Astrocyte (in vitro differentiated cells and primary cell): Measurements from ENCODE around the gene MYORG. TPM values are rescaled to one million over a fixed set of nuclear protein-coding genes. Genes with fewer than 3 reads are reported as not detected.

ENCODE experiments used
- DNase-seq: peaks from one replicate; pipeline ENCODE4 v3.0.0-alpha.2; 2010; ENCODE audit warnings: low read depth
- FAIRE-seq: peaks from 2 replicates; lab custom pipeline; 2011; peaks lifted over from hg19 to GRCh38; lab: Jason Lieb, UNC
- H2AFZ ChIP-seq: 2 replicates; pipeline ENCODE4 v1.6.0; 2012; ENCODE audit warnings: low read depth, low read length, inconsistent platforms
- H3K27ac ChIP-seq: 2 replicates; pipeline ENCODE4 v1.5.1; 2011; ENCODE audit warnings: low read depth, low read length, inconsistent platforms
- H3K27me3 ChIP-seq: 2 replicates; pipeline ENCODE4 v1.6.0; 2011; ENCODE audit warnings: low read length, inconsistent platforms; ENCODE audit not compliant: insufficient read depth
- H3K36me3 ChIP-seq: 2 replicates; pipeline ENCODE4 v1.5.1; 2011; ENCODE audit warnings: low read length, inconsistent platforms; ENCODE audit not compliant: insufficient read depth
- H3K4me1 ChIP-seq: 2 replicates; pipeline ENCODE4 v1.5.1; 2011; ENCODE audit warnings: low read length, inconsistent platforms; ENCODE audit not compliant: insufficient read depth
- H3K4me2 ChIP-seq: 2 replicates; pipeline ENCODE4 v1.6.0; 2012; ENCODE audit warnings: low read length, inconsistent platforms
- H3K4me3 ChIP-seq: 2 replicates; pipeline ENCODE4 v1.5.1; 2011; ENCODE audit warnings: low read depth, mild to moderate bottlenecking, low read length, inconsistent platforms; ENCODE audit not compliant: insufficient read depth
- H3K79me2 ChIP-seq: 2 replicates; pipeline ENCODE4 v1.6.0; 2012; ENCODE audit warnings: mild to moderate bottlenecking, low read length, inconsistent platforms; ENCODE audit not compliant: insufficient read depth
- H3K9ac ChIP-seq: 2 replicates; pipeline ENCODE4 v1.6.0; 2012; ENCODE audit warnings: mild to moderate bottlenecking, low read length, inconsistent platforms
- H3K9me3 ChIP-seq: 2 replicates; pipeline ENCODE4 v1.5.1; 2012; ENCODE audit warnings: low read depth, mild to moderate bottlenecking, low read length, inconsistent platforms; ENCODE audit not compliant: insufficient read depth
- H4K20me1 ChIP-seq: 2 replicates; pipeline ENCODE4 v1.6.0; 2012; ENCODE audit warnings: low read length, inconsistent platforms; ENCODE audit not compliant: insufficient read depth
- H3K27ac Mint-ChIP-seq: one replicate; pipeline ENCODE4 v1.8.0; 2021; ENCODE audit warnings: mild to moderate bottlenecking, mixed read lengths; ENCODE audit not compliant: unreplicated experiment
- H3K27me3 Mint-ChIP-seq: one replicate; pipeline ENCODE4 v1.8.0; 2021; ENCODE audit warnings: low read depth, mixed read lengths; ENCODE audit not compliant: unreplicated experiment
- H3K36me3 Mint-ChIP-seq: one replicate; pipeline ENCODE4 v1.8.0; 2021; ENCODE audit warnings: low read depth, mixed read lengths; ENCODE audit not compliant: unreplicated experiment
- H3K4me1 Mint-ChIP-seq: one replicate; pipeline ENCODE4 v1.8.0; 2021; ENCODE audit warnings: low read depth, mixed read lengths; ENCODE audit not compliant: unreplicated experiment
- H3K4me3 Mint-ChIP-seq: one replicate; pipeline ENCODE4 v1.8.0; 2021; ENCODE audit warnings: mild to moderate bottlenecking, moderate library complexity, mixed read lengths; ENCODE audit not compliant: unreplicated experiment
- H3K9me3 Mint-ChIP-seq: one replicate; pipeline ENCODE4 v1.8.0; 2021; ENCODE audit warnings: mild to moderate bottlenecking, mixed read lengths; ENCODE audit not compliant: unreplicated experiment
- CTCF ChIP-seq: IDR thresholded peaks from 2 replicates; pipeline ENCODE4 v1.5.1; 2011; ENCODE audit warnings: low read depth, mild to moderate bottlenecking, inconsistent platforms, low read length, moderate library complexity; ENCODE audit not compliant: insufficient read depth
- EZH2 ChIP-seq: IDR thresholded peaks from 2 replicates; pipeline ENCODE4 v1.6.1; 2012; ENCODE audit warnings: mild to moderate bottlenecking, low read length, inconsistent platforms; ENCODE audit not compliant: insufficient read depth
- total RNA-seq: library from RNA; stranded (reverse); gene quantifications from 2 replicates; pipeline ENCODE4 v1.2.1, GENCODE V29; 2021

MYORG gene
- total RNA-seq, 1 donor from 2014 or later = 6.9 TPM

GRCh38 chr9:34405719-34406118 lies 29.0 kb upstream of the MYORG start:
- no peak overlapping the region for H2AFZ ChIP-seq
- peaks cover 30% of the 10 kb centered on the region for H3K36me3 Mint-ChIP-seq
- DNase-seq (peak; percentile 72), FAIRE-seq (no peak)
- peaks cover 3% of the 10 kb centered on the region for H3K36me3 ChIP-seq
- no peaks in the 10 kb centered on the region for H3K9me3 ChIP-seq
- H3K4me1 Mint-ChIP-seq = peaks cover 14% of the 10 kb centered on the region
- no peak overlapping the region for H3K27ac ChIP-seq
- no peak overlapping the region for H3K27ac Mint-ChIP-seq
- TF ChIP-seq CTCF = no peak
- TF ChIP-seq EZH2 = no peak
- no peak overlapping the region for H3K9ac ChIP-seq
- no peak overlapping the region for H3K4me3 ChIP-seq
- peaks cover 10% of the 10 kb centered on the region for H3K4me1 ChIP-seq
- no peaks in the 10 kb centered on the region for H3K79me2 ChIP-seq
- H3K4me2 ChIP-seq = no peak overlapping the region
- H3K27me3 Mint-ChIP-seq = no peaks in the 10 kb centered on the region
- H3K9me3 Mint-ChIP-seq = no peaks in the 10 kb centered on the region
- H3K4me3 Mint-ChIP-seq = no peak overlapping the region
- H4K20me1 ChIP-seq = peaks cover 80% of the 10 kb centered on the region
- no peaks in the 10 kb centered on the region for H3K27me3 ChIP-seq

- no peak overlapping the region for H3K27ac ChIP-seq
- H3K4me1 Mint-ChIP-seq = peaks cover 14% of the 10 kb centered on the region
- H3K4me1 ChIP-seq = peaks cover 10% of the 10 kb centered on the region
- no peaks in the 10 kb centered on the region for H3K9me3 ChIP-seq
- H3K9me3 Mint-ChIP-seq = no peaks in the 10 kb centered on the region
- no peak overlapping the region for H3K9ac ChIP-seq
- H3K4me3 ChIP-seq = no peak overlapping the region
- no peaks in the 10 kb centered on the region for H3K79me2 ChIP-seq
- peak; percentile 20 for DNase-seq
- no peaks in the 10 kb centered on the region for H3K27me3 ChIP-seq
- H4K20me1 ChIP-seq = peaks cover 63% of the 10 kb centered on the region
- H2AFZ ChIP-seq = no peak overlapping the region
- H3K4me3 Mint-ChIP-seq = no peak overlapping the region
- H3K36me3 ChIP-seq = peaks cover 3% of the 10 kb centered on the region
- FAIRE-seq = peak; percentile 80
- H3K27ac Mint-ChIP-seq = no peak overlapping the region
- peaks cover 36% of the 10 kb centered on the region for H3K36me3 Mint-ChIP-seq
- no peak overlapping the region for H3K4me2 ChIP-seq
- no peaks in the 10 kb centered on the region for H3K27me3 Mint-ChIP-seq
- TF ChIP-seq EZH2 = no peak
- TF ChIP-seq CTCF = peak; percentile 100
These were observed 27.1 kb upstream of the MYORG start for GRCh38 chr9:34403554-34404380.
